GM23338 (cell line): ENCODE measurements around the gene CCNG1. TPM values are rescaled to one million over a fixed set of nuclear protein-coding genes. Genes with fewer than 3 reads are reported as not detected.

Experiments used
- ATAC-seq: fragments of 200-7000 bp; cut with Tn5 transposase; 3 replicates; pipeline ENCODE4 v1.9.1; 2020
- DNase-seq: peaks from one replicate; pipeline ENCODE4 v3.0.0-alpha.2; 2015; ENCODE audit warnings: low spot score
- H2AFZ ChIP-seq: fragments of 200-600 bp; sonication (generic); 2 replicates; pipeline ENCODE4 v1.8.0; 2016; ENCODE audit warnings: antibody characterized with exemption, mild to moderate bottlenecking, moderate library complexity
- H3F3A ChIP-seq: fragments of 200-600 bp; sonication (generic); replicated peaks from 2 replicates; pipeline ENCODE4 v1.8.0; 2017; ENCODE audit warnings: antibody characterized with exemption, mixed run types, low read depth
- H3K27ac ChIP-seq: fragments of 200-600 bp; sonication (generic); 2 replicates; pipeline ENCODE4 v1.6.1; 2016; ENCODE audit warnings: low read depth
- H3K27me3 ChIP-seq: fragments of 200-600 bp; sonication (generic); 2 replicates; pipeline ENCODE4 v1.8.0; 2016; ENCODE audit warnings: mild to moderate bottlenecking, mixed run types, moderate library complexity; ENCODE audit not compliant: insufficient read depth
- H3K36me3 ChIP-seq: fragments of 200-600 bp; sonication (generic); 2 replicates; pipeline ENCODE4 v1.8.0; 2016; ENCODE audit warnings: mild to moderate bottlenecking; ENCODE audit not compliant: insufficient read depth
- H3K4me1 ChIP-seq: fragments of 200-600 bp; sonication (generic); 2 replicates; pipeline ENCODE4 v1.8.0; 2016; ENCODE audit warnings: mild to moderate bottlenecking, moderate library complexity; ENCODE audit not compliant: insufficient read depth
- H3K4me2 ChIP-seq: fragments of 200-600 bp; sonication (generic); 2 replicates; pipeline ENCODE4 v1.7.1; 2017; ENCODE audit warnings: mixed run types
- H3K4me3 ChIP-seq: fragments of 200-600 bp; sonication (generic); 2 replicates; pipeline ENCODE4 v1.6.1; 2016; ENCODE audit warnings: mixed run types
- H3K79me2 ChIP-seq: fragments of 200-600 bp; sonication (generic); replicated peaks from 2 replicates; pipeline ENCODE4 v1.8.0; 2017; ENCODE audit warnings: mild to moderate bottlenecking; ENCODE audit not compliant: insufficient read depth
- H3K9me2 ChIP-seq: fragments of 200-600 bp; sonication (generic); 2 replicates; pipeline ENCODE4 v1.8.0; 2017; ENCODE audit not compliant: insufficient read depth
- H4K20me1 ChIP-seq: fragments of 200-600 bp; sonication (generic); replicated peaks from 2 replicates; pipeline ENCODE4 v1.8.0; 2017; ENCODE audit warnings: mild to moderate bottlenecking; ENCODE audit not compliant: insufficient read depth
- H3K27ac Mint-ChIP-seq: 2 replicates; pipeline ENCODE4 v1.8.0; 2020; ENCODE audit warnings: inconsistent platforms, mild to moderate bottlenecking, moderate library complexity, mixed read lengths
- H3K27me3 Mint-ChIP-seq: 3 replicates; pipeline ENCODE4 v1.8.0; 2022; ENCODE audit warnings: low read depth, mild to moderate bottlenecking, moderate library complexity, mixed read lengths, inconsistent platforms; ENCODE audit not compliant: insufficient read depth, poor library complexity
- H3K36me3 Mint-ChIP-seq: 3 replicates; pipeline ENCODE4 v1.8.0; 2021; ENCODE audit warnings: low read depth, mild to moderate bottlenecking, inconsistent platforms, moderate library complexity, mixed read lengths
- H3K4me1 Mint-ChIP-seq: 3 replicates; pipeline ENCODE4 v1.8.0; 2020; ENCODE audit warnings: mild to moderate bottlenecking, inconsistent platforms, mixed read lengths
- H3K4me3 Mint-ChIP-seq: 3 replicates; pipeline ENCODE4 v1.8.0; 2021; ENCODE audit warnings: moderate library complexity, mild to moderate bottlenecking, inconsistent platforms, mixed read lengths
- H3K9me3 Mint-ChIP-seq: 3 replicates; pipeline ENCODE4 v1.8.0; 2020; ENCODE audit warnings: moderate library complexity, mild to moderate bottlenecking, inconsistent platforms, mixed read lengths
- CREB1 ChIP-seq: fragments of 250-450 bp; sonication (Bioruptor Pico); IDR thresholded peaks from 2 replicates; pipeline ENCODE4 v1.5.0; 2020; ENCODE audit warnings: low read depth, mild to moderate bottlenecking, moderate library complexity
- EZH2 ChIP-seq: fragments of 200-600 bp; sonication (generic); IDR thresholded peaks from one replicate; pipeline ENCODE4 v1.8.0; 2017; ENCODE audit warnings: antibody characterized with exemption, mild to moderate bottlenecking, low read depth; ENCODE audit not compliant: unreplicated experiment
- EZH2phosphoT487 ChIP-seq: fragments of 200-600 bp; sonication (generic); IDR thresholded peaks from one replicate; pipeline ENCODE4 v1.8.1; 2018; ENCODE audit warnings: antibody characterized with exemption; ENCODE audit not compliant: unreplicated experiment
- JUNB ChIP-seq: IDR thresholded peaks from one replicate; pipeline ENCODE4 v1.6.1; 2016; ENCODE audit warnings: antibody characterized with exemption; ENCODE audit not compliant: unreplicated experiment
- NANOG ChIP-seq: IDR thresholded peaks from 2 replicates; pipeline ENCODE4 v1.6.1; 2016; ENCODE audit warnings: antibody characterized with exemption, borderline replicate concordance
- POLR2AphosphoS5 ChIP-seq: IDR thresholded peaks from 2 replicates; pipeline ENCODE4 v1.6.1; 2016; ENCODE audit warnings: antibody characterized with exemption, low read depth
- STAT1 ChIP-seq: IDR thresholded peaks from one replicate; pipeline ENCODE4 v1.6.1; 2016; ENCODE audit warnings: antibody characterized with exemption; ENCODE audit not compliant: unreplicated experiment
- ZNF114 ChIP-seq: fragments of 250-450 bp; sonication (Bioruptor Pico); IDR thresholded peaks from 2 replicates; pipeline ENCODE4 v1.5.0; 2020; ENCODE audit warnings: mild to moderate bottlenecking, moderate library complexity
- ZNF331 ChIP-seq: fragments of 250-450 bp; sonication (Bioruptor Pico); IDR thresholded peaks from 2 replicates; pipeline ENCODE4 v1.5.0; 2020; ENCODE audit warnings: low read depth, mild to moderate bottlenecking, moderate library complexity
- polyA plus RNA-seq: library from polyadenylated mRNA; unstranded; fragments of >200 nt; fragmentation: Nextera tagmentation; extraction: Ambion mirVana; gene quantifications from 2 replicates; pipeline ENCODE4 v1.2.1, GENCODE V29; 2016
- total RNA-seq: library from RNA; depleted of rRNA; stranded (reverse); fragments of >200 nt; shearing (Covaris generic); gene quantifications from 2 replicates; pipeline ENCODE4 v1.2.3, GENCODE V29; 2014
- TF ChIP-seq, protein P1 (sequence below): fragments of 250-450 bp; sonication (Bioruptor Pico); IDR thresholded peaks from 2 replicates; pipeline ENCODE4 v1.5.0; 2020; ENCODE audit warnings: mild to moderate bottlenecking, moderate library complexity
- TF ChIP-seq, protein P2 (sequence below): IDR thresholded peaks from 2 replicates; pipeline ENCODE4 v1.6.1; 2016; ENCODE audit warnings: antibody characterized with exemption
- TF ChIP-seq, protein P3 (sequence below), 2 experiments: fragments of 200-600 bp in 1 of 2; sonication (generic) in 1 of 2; conservative IDR thresholded peaks; 2 replicates each; pipeline versions ENCODE4 v1.5.1 to v1.6.1; 2016 to 2017; ENCODE audit warnings: antibody characterized with exemption in 2 of 2, low read depth in 2 of 2, mild to moderate bottlenecking in 2 of 2, moderate library complexity in 1 of 2
- TF ChIP-seq, protein P4 (sequence below): IDR thresholded peaks from one replicate; pipeline ENCODE4 v1.6.1; 2018; ENCODE audit warnings: antibody characterized with exemption; ENCODE audit not compliant: unreplicated experiment

CCNG1 gene
- total and polyA plus RNA-seq, 2 experiments from 2014 or later, result 431 to 496 TPM

DNA sequence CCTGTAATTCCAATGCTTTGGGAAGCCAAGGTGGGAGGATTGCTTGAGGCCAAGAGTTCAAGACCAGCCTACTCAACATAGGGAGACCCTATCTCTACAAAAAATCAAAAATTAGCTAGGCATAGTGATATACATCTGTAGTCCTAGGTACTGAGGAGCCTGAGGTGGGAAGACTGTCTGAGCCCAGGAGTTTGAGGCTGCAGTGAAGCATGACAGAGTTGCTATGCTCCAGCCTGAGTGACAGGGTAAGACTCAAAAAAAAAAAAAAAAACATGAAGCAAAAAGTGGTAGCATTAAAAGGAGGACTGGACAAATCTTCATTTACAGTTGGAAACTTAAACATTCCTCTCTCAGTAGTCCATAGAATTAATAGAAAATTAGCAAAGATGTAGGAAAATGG is 9.8 kb downstream of the CCNG1 start:
- Histone ChIP-seq H2AFZ (no peak overlapping the region), H3K79me2 (peaks cover 10% of the 10 kb centered on the region; the same call in 1 of the 2 replicates), H3K4me1 (no peaks in the 10 kb centered on the region), H3K36me3 (peaks cover 38% of the 10 kb centered on the region), H3K27me3 (no peaks in the 10 kb centered on the region), H3K9me2 (no peaks in the 10 kb centered on the region), H3K4me3 (no peak overlapping the region), H3K4me2 (no peak overlapping the region), H4K20me1 (peaks cover 6% of the 10 kb centered on the region; the same call in 1 of the 2 replicates), H3F3A (peaks cover 4% of the 10 kb centered on the region; the same call in 1 of the 2 replicates), H3K27ac (no peak overlapping the region)
- Mint-ChIP-seq H3K36me3 (peaks cover 75% of the 10 kb centered on the region), H3K27me3 (no peaks in the 10 kb centered on the region), H3K9me3 (no peaks in the 10 kb centered on the region), H3K4me3 (no peak overlapping the region), H3K4me1 (peaks cover 2% of the 10 kb centered on the region; the same call in 1 of the 3 replicates), H3K27ac (no peak overlapping the region)
- TF ChIP-seq STAT1 (no peak), EZH2phosphoT487 (no peak), EZH2 (no peak), NANOG (no peak), JUNB (no peak), POLR2AphosphoS5 (no peak), ZNF114 (CRISPR knock-in tag) (no peak), ZNF331 (CRISPR knock-in tag) (no peak), CREB1 (CRISPR knock-in tag) (no peak)
- TF ChIP-seq, protein P1, sequence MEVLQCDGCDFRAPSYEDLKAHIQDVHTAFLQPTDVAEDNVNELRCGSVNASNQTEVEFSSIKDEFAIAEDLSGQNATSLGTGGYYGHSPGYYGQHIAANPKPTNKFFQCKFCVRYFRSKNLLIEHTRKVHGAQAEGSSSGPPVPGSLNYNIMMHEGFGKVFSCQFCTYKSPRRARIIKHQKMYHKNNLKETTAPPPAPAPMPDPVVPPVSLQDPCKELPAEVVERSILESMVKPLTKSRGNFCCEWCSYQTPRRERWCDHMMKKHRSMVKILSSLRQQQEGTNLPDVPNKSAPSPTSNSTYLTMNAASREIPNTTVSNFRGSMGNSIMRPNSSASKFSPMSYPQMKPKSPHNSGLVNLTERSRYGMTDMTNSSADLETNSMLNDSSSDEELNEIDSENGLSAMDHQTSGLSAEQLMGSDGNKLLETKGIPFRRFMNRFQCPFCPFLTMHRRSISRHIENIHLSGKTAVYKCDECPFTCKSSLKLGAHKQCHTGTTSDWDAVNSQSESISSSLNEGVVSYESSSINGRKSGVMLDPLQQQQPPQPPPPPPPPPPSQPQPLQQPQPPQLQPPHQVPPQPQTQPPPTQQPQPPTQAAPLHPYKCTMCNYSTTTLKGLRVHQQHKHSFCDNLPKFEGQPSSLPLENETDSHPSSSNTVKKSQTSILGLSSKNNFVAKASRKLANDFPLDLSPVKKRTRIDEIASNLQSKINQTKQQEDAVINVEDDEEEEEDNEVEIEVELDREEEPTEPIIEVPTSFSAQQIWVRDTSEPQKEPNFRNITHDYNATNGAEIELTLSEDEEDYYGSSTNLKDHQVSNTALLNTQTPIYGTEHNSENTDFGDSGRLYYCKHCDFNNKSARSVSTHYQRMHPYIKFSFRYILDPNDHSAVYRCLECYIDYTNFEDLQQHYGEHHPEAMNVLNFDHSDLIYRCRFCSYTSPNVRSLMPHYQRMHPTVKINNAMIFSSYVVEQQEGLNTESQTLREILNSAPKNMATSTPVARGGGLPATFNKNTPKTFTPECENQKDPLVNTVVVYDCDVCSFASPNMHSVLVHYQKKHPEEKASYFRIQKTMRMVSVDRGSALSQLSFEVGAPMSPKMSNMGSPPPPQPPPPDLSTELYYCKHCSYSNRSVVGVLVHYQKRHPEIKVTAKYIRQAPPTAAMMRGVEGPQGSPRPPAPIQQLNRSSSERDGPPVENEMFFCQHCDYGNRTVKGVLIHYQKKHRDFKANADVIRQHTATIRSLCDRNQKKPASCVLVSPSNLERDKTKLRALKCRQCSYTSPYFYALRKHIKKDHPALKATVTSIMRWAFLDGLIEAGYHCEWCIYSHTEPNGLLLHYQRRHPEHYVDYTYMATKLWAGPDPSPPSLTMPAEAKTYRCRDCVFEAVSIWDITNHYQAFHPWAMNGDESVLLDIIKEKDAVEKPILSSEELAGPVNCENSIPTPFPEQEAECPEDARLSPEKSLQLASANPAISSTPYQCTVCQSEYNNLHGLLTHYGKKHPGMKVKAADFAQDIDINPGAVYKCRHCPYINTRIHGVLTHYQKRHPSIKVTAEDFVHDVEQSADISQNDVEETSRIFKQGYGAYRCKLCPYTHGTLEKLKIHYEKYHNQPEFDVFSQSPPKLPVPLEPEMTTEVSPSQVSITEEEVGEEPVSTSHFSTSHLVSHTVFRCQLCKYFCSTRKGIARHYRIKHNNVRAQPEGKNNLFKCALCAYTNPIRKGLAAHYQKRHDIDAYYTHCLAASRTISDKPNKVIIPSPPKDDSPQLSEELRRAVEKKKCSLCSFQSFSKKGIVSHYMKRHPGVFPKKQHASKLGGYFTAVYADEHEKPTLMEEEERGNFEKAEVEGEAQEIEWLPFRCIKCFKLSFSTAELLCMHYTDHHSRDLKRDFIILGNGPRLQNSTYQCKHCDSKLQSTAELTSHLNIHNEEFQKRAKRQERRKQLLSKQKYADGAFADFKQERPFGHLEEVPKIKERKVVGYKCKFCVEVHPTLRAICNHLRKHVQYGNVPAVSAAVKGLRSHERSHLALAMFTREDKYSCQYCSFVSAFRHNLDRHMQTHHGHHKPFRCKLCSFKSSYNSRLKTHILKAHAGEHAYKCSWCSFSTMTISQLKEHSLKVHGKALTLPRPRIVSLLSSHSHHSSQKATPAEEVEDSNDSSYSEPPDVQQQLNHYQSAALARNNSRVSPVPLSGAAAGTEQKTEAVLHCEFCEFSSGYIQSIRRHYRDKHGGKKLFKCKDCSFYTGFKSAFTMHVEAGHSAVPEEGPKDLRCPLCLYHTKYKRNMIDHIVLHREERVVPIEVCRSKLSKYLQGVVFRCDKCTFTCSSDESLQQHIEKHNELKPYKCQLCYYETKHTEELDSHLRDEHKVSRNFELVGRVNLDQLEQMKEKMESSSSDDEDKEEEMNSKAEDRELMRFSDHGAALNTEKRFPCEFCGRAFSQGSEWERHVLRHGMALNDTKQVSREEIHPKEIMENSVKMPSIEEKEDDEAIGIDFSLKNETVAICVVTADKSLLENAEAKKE (CRISPR knock-in tag), result no peak
- TF ChIP-seq, protein P2, sequence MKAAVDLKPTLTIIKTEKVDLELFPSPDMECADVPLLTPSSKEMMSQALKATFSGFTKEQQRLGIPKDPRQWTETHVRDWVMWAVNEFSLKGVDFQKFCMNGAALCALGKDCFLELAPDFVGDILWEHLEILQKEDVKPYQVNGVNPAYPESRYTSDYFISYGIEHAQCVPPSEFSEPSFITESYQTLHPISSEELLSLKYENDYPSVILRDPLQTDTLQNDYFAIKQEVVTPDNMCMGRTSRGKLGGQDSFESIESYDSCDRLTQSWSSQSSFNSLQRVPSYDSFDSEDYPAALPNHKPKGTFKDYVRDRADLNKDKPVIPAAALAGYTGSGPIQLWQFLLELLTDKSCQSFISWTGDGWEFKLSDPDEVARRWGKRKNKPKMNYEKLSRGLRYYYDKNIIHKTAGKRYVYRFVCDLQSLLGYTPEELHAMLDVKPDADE, result no peak
- TF ChIP-seq, protein P3, sequence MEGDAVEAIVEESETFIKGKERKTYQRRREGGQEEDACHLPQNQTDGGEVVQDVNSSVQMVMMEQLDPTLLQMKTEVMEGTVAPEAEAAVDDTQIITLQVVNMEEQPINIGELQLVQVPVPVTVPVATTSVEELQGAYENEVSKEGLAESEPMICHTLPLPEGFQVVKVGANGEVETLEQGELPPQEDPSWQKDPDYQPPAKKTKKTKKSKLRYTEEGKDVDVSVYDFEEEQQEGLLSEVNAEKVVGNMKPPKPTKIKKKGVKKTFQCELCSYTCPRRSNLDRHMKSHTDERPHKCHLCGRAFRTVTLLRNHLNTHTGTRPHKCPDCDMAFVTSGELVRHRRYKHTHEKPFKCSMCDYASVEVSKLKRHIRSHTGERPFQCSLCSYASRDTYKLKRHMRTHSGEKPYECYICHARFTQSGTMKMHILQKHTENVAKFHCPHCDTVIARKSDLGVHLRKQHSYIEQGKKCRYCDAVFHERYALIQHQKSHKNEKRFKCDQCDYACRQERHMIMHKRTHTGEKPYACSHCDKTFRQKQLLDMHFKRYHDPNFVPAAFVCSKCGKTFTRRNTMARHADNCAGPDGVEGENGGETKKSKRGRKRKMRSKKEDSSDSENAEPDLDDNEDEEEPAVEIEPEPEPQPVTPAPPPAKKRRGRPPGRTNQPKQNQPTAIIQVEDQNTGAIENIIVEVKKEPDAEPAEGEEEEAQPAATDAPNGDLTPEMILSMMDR (conservative IDR thresholded peaks at IDR 0.05; ENCODE audit: low read depth in 2 of 2), result no peak
- TF ChIP-seq, protein P4, sequence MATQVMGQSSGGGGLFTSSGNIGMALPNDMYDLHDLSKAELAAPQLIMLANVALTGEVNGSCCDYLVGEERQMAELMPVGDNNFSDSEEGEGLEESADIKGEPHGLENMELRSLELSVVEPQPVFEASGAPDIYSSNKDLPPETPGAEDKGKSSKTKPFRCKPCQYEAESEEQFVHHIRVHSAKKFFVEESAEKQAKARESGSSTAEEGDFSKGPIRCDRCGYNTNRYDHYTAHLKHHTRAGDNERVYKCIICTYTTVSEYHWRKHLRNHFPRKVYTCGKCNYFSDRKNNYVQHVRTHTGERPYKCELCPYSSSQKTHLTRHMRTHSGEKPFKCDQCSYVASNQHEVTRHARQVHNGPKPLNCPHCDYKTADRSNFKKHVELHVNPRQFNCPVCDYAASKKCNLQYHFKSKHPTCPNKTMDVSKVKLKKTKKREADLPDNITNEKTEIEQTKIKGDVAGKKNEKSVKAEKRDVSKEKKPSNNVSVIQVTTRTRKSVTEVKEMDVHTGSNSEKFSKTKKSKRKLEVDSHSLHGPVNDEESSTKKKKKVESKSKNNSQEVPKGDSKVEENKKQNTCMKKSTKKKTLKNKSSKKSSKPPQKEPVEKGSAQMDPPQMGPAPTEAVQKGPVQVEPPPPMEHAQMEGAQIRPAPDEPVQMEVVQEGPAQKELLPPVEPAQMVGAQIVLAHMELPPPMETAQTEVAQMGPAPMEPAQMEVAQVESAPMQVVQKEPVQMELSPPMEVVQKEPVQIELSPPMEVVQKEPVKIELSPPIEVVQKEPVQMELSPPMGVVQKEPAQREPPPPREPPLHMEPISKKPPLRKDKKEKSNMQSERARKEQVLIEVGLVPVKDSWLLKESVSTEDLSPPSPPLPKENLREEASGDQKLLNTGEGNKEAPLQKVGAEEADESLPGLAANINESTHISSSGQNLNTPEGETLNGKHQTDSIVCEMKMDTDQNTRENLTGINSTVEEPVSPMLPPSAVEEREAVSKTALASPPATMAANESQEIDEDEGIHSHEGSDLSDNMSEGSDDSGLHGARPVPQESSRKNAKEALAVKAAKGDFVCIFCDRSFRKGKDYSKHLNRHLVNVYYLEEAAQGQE, result no peak
- peak; percentile 25; the same call in 2 of the 3 replicates for ATAC-seq
- DNase-seq, result no peak
